Sigmoid colon (tissue), 4 donors: ENCODE results near the gene WNT3.

Source experiments
- CTCF ChIP-seq, 4 experiments: fragments of 450-650 bp in 3 of 4; fragments of 200-600 bp in 1 of 4; IDR thresholded peaks; one replicate each; pipeline ENCODE4 v1.5.1; 2016 to 2019; ENCODE audit warnings: antibody characterized with exemption in 4 of 4, mild to moderate bottlenecking in 3 of 4, moderate library complexity in 2 of 4
- POLR2A ChIP-seq, 2 donors: fragments of 450-650 bp; IDR thresholded peaks; one replicate each; pipeline ENCODE4 v1.6.1; 2016; ENCODE audit warnings: antibody characterized with exemption in 2 of 2, mild to moderate bottlenecking in 2 of 2, moderate library complexity in 2 of 2
- POLR2AphosphoS5 ChIP-seq, 4 donors: sonication (generic); formaldehyde crosslinking; IDR thresholded peaks; one replicate each; pipeline ENCODE4 v1.6.1; 2017; ENCODE audit warnings: antibody characterized with exemption in 4 of 4

DNA sequence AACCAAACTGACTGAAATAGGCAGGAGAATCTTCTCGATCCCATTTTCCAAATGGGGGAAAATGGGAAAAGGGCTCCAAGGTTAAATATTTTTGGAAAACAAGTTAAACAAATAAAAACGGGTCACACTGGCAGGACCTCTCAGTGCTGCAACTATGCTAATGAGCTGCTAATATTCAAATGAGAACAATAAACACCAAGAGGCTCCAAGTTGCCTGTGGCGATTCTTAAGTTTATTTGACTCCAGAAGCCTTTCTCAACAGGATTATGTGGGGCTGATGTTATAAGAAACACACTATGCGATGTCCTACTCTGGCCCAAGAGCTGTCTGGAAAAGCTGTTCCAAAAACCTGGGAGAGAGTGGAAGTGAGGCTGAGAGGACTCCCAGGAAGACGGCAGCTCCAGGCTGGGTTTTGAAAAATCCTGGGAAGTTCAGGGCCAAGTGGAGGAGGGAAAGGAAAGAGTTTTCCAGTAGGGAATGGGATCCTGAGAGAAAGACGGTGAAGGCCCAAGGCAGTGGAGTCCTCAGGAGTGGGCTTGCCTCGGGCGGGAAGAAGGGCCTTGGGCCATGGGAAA is 21.4 kb downstream of the WNT3 start:
- no peak for TF ChIP-seq CTCF (IDR thresholded peaks at IDR 0.05)
- no peak for TF ChIP-seq POLR2AphosphoS5 (IDR thresholded peaks at IDR 0.05)
- no peak for TF ChIP-seq POLR2A (IDR thresholded peaks at IDR 0.05)
